Endothelial cell of umbilical vein (primary cell): ENCODE results near the gene OR4E2.

ENCODE experiments used
- CTCF ChIP-seq, 2 donors: IDR thresholded peaks; 1 replicate in 1 of 2; 2 replicates in 1 of 2; pipeline ENCODE4 v1.5.1; 2011; ENCODE audit warnings: low read length in 2 of 2, mild to moderate bottlenecking in 2 of 2, moderate library complexity in 2 of 2, control low read depth in 1 of 2, inconsistent platforms in 1 of 2, low read depth in 1 of 2; ENCODE audit not compliant: insufficient read depth in 1 of 2; ENCODE audit errors: extremely low read depth in 1 of 2
- EZH2 ChIP-seq: IDR thresholded peaks from 2 replicates; pipeline ENCODE4 v1.6.1; 2012; ENCODE audit warnings: borderline replicate concordance, low read depth, mild to moderate bottlenecking, moderate library complexity, low read length, inconsistent platforms; ENCODE audit not compliant: severe bottlenecking
- GATA2 ChIP-seq: IDR thresholded peaks from 2 replicates; pipeline ENCODE4 v1.7.0; 2011; ENCODE audit warnings: low read depth, mild to moderate bottlenecking, moderate library complexity, mixed read lengths, low read length; ENCODE audit not compliant: insufficient read length, insufficient read depth
- POLR2A ChIP-seq: IDR thresholded peaks from 2 replicates; pipeline ENCODE4 v1.6.1; 2012; ENCODE audit warnings: low read depth, mild to moderate bottlenecking, control low read depth, low read length
- POLR2AphosphoS5 ChIP-seq: IDR thresholded peaks from 2 replicates; pipeline ENCODE4 v1.6.1; 2012; ENCODE audit warnings: low read depth, mild to moderate bottlenecking, control low read depth, low read length, moderate library complexity; ENCODE audit not compliant: insufficient read depth

GRCh38 chr14:21680072-21680471, 26.4 kb downstream of the OR4E2 start:
- TF ChIP-seq POLR2AphosphoS5 (no peak), CTCF (IDR thresholded peaks at IDR 0.05; ENCODE audit: extremely low read depth in 1 of 2, insufficient read depth in 1 of 2, low read depth in 1 of 2, low read length in 2 of 2) (no peak), POLR2A (no peak), GATA2 (no peak), EZH2 (no peak)
